Esophagus muscularis mucosa (tissue), 3 donors: ENCODE data around the gene CT47A1.

ENCODE experiments used
- CTCF ChIP-seq, 3 experiments: fragments of 200-600 bp in 2 of 3; fragments of 450-650 bp in 1 of 3; sonication (generic) in 2 of 3; IDR thresholded peaks; one replicate each; pipeline ENCODE4 v1.5.1; 2017 to 2019; ENCODE audit warnings: antibody characterized with exemption in 3 of 3, mild to moderate bottlenecking in 2 of 3, moderate library complexity in 1 of 3
- POLR2A ChIP-seq: fragments of 450-650 bp; IDR thresholded peaks from one replicate; pipeline ENCODE4 v1.6.1; 2017; ENCODE audit warnings: antibody characterized with exemption, moderate library complexity, mild to moderate bottlenecking, low read depth
- POLR2AphosphoS5 ChIP-seq, 2 donors: sonication (generic); formaldehyde crosslinking; IDR thresholded peaks; one replicate each; pipeline ENCODE4 v1.6.1; 2017; ENCODE audit warnings: antibody characterized with exemption in 2 of 2

DNA sequence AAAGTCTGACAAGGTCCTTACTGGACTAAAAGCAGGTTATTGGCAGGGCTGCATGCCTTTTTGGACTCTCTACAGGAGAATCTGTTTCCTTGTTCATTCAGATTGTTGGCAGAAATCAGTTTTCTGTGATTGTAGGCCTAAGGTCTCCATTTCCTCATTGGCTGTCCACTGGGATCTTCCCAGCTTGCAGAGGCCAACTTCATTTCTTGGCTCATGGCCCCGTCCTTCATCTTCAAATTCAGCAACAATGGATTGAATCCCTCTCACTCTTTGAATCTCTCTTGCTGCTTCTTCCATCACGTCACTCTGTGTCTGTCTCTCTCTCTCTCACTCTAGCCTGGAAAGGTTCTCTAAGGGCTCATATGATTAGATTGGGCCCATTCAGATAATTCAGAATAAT lies 47.0 kb upstream of the CT47A1 start:
- no peak for TF ChIP-seq POLR2AphosphoS5 (IDR thresholded peaks at IDR 0.05)
- no peak for TF ChIP-seq POLR2A
- no peak for TF ChIP-seq CTCF (IDR thresholded peaks at IDR 0.05)
